Naive thymus-derived CD8-positive, alpha-beta T cell (primary cell): ENCODE measurements around the gene NCKAP5. TPM values are rescaled to one million over a fixed set of nuclear protein-coding genes. Genes with fewer than 3 reads are reported as not detected.

Experiments
- ATAC-seq, 2 donors: fragments of 150-1000 bp; cut with Tn5 transposase in 1 of 2; sonication (Bioruptor Pico), chemical (Tn5 transposase) in 1 of 2; 1 replicate in 1 of 2; 2 replicates in 1 of 2; pipeline ENCODE4 v1.10.0; 2021; ENCODE audit warnings: mild to moderate bottlenecking in 2 of 2, moderate library complexity in 2 of 2
- POLR2A ChIA-PET: fragments of 350-600 bp; sonication (Branson Sonifier 250); formaldehyde crosslinking; loops from one replicate; lab custom pipeline; 2021; ENCODE audit warnings: antibody characterized with exemption; lab: Charles Lee
- DNase-seq, 10 donors: peaks; one replicate each; pipeline versions ENCODE4 v3.0.0 to v3.0.0-alpha.2; 2020 to 2022
- H3K27ac Mint-ChIP-seq, 10 donors: one replicate each; pipeline ENCODE4 v1.8.0; 2020 to 2022; ENCODE audit warnings: mild to moderate bottlenecking in 10 of 10, mixed read lengths in 10 of 10, moderate library complexity in 4 of 10, inconsistent platforms in 1 of 10
- H3K27me3 Mint-ChIP-seq, 5 donors: one replicate each; pipeline ENCODE4 v1.8.0; 2021 to 2022; ENCODE audit warnings: mixed read lengths in 5 of 5
- H3K36me3 Mint-ChIP-seq, 3 donors: one replicate each; pipeline ENCODE4 v1.8.0; 2020 to 2022; ENCODE audit warnings: mixed read lengths in 3 of 3, mild to moderate bottlenecking in 2 of 3, inconsistent platforms in 1 of 3
- H3K4me1 Mint-ChIP-seq, 4 donors: one replicate each; pipeline ENCODE4 v1.8.0; 2021 to 2022; ENCODE audit warnings: mixed read lengths in 4 of 4
- H3K4me3 Mint-ChIP-seq, 10 donors: one replicate each; pipeline ENCODE4 v1.8.0; 2020 to 2022; ENCODE audit warnings: mild to moderate bottlenecking in 10 of 10, mixed read lengths in 10 of 10, moderate library complexity in 6 of 10, inconsistent platforms in 1 of 10
- H3K9me3 Mint-ChIP-seq, 9 donors: one replicate each; pipeline ENCODE4 v1.8.0; 2020 to 2022; ENCODE audit warnings: mixed read lengths in 9 of 9, mild to moderate bottlenecking in 3 of 9, inconsistent platforms in 1 of 9, moderate library complexity in 1 of 9
- polyA plus RNA-seq, 3 donors: library from polyadenylated mRNA; unstranded; fragments of 300-500 nt; fragmentation: Illumina TruSeq; gene quantifications; one replicate each; pipeline ENCODE4 v1.2.3, GENCODE V29; 2021
- total RNA-seq, 8 experiments: library from RNA in 2 of 8; stranded (reverse) in 2 of 8; gene quantifications; one replicate each; pipeline ENCODE4 v1.2.3 and lab custom pipeline; 2021 to 2026

The NCKAP5 gene
- total and polyA plus RNA-seq, 5 experiments from 2014 or later = not detected

GRCh38 chr2:133158024-133158423 lies 410.2 kb downstream of the NCKAP5 start:
- H3K4me3 Mint-ChIP-seq = no peak overlapping the region
- no peak for ATAC-seq
- no peaks in the 10 kb centered on the region for H3K36me3 Mint-ChIP-seq
- H3K4me1 Mint-ChIP-seq = no peaks in the 10 kb centered on the region
- H3K27me3 Mint-ChIP-seq = peaks cover 0 to 3% (median 2%) of the 10 kb centered on the region in 5 donors
- POLR2A ChIA-PET = no interaction called here
- H3K9me3 Mint-ChIP-seq = peaks cover 0 to 30% (median 0%) of the 10 kb centered on the region in 9 donors
- DNase-seq = no peak
- H3K27ac Mint-ChIP-seq = no peak overlapping the region

GRCh38 chr2:133157141-133157540 lies 411.1 kb downstream of the NCKAP5 start:
- DNase-seq = no peak
- peaks cover 0 to 30% (median 0%) of the 10 kb centered on the region in 9 donors for H3K9me3 Mint-ChIP-seq
- H3K27ac Mint-ChIP-seq = no peak overlapping the region
- peaks cover 0 to 3% (median 2%) of the 10 kb centered on the region in 5 donors for H3K27me3 Mint-ChIP-seq
- no peaks in the 10 kb centered on the region for H3K4me1 Mint-ChIP-seq
- H3K36me3 Mint-ChIP-seq = no peaks in the 10 kb centered on the region
- ATAC-seq = no peak
- H3K4me3 Mint-ChIP-seq = no peak overlapping the region
- POLR2A ChIA-PET = no interaction called here

- POLR2A ChIA-PET = no interaction called here
- Mint-ChIP-seq H3K27ac (no peak overlapping the region), H3K9me3 (peaks cover 0 to 47% (median 3%) of the 10 kb centered on the region in 9 donors), H3K4me1 (no peaks in the 10 kb centered on the region), H3K36me3 (no peaks in the 10 kb centered on the region), H3K27me3 (peaks cover 0 to 3% (median 1%) of the 10 kb centered on the region in 5 donors), H3K4me3 (no peak overlapping the region)
- no peak for ATAC-seq
- DNase-seq = no peak
These were observed 415.5 kb downstream of the NCKAP5 start for GRCh38 chr2:133152801-133153200.

- Mint-ChIP-seq H3K9me3 (peaks cover 0 to 34% (median 3%) of the 10 kb centered on the region in 9 donors), H3K4me3 (no peak overlapping the region), H3K27ac (no peak overlapping the region), H3K27me3 (peaks cover 0 to 4% (median 0%) of the 10 kb centered on the region in 5 donors), H3K36me3 (no peaks in the 10 kb centered on the region), H3K4me1 (no peaks in the 10 kb centered on the region)
- POLR2A ChIA-PET = no interaction called here
- ATAC-seq (no peak), DNase-seq (no peak)
These were observed 420.1 kb downstream of the NCKAP5 start for GRCh38 chr2:133148187-133148586.

GRCh38 chr2:133146893-133147292 lies 421.4 kb downstream of the NCKAP5 start:
- POLR2A ChIA-PET = no interaction called here
- H3K4me1 Mint-ChIP-seq = no peaks in the 10 kb centered on the region
- H3K36me3 Mint-ChIP-seq = no peaks in the 10 kb centered on the region

GRCh38 chr2:133143645-133144044 lies 424.6 kb downstream of the NCKAP5 start:
- no peak overlapping the region for H3K4me3 Mint-ChIP-seq
- H3K9me3 Mint-ChIP-seq = peaks cover 0 to 27% (median 0%) of the 10 kb centered on the region in 9 donors
- ATAC-seq (no peak), DNase-seq (no peak)
- H3K27me3 Mint-ChIP-seq = peaks cover 0 to 4% (median 0%) of the 10 kb centered on the region in 5 donors
- H3K4me1 Mint-ChIP-seq = no peaks in the 10 kb centered on the region
- POLR2A ChIA-PET = no interaction called here
- H3K36me3 Mint-ChIP-seq = no peaks in the 10 kb centered on the region
- no peak overlapping the region for H3K27ac Mint-ChIP-seq

More at GRCh38 chr2:133146893-133147292, 421.4 kb downstream of the NCKAP5 start:
- Mint-ChIP-seq H3K9me3 (peaks cover 0 to 34% (median 3%) of the 10 kb centered on the region in 9 donors), H3K4me3 (no peak overlapping the region), H3K27me3 (peaks cover 0 to 4% (median 0%) of the 10 kb centered on the region in 5 donors), H3K27ac (no peak overlapping the region)
- DNase-seq = no peak
- ATAC-seq = no peak

- H3K36me3 Mint-ChIP-seq = no peaks in the 10 kb centered on the region
- no peak overlapping the region for H3K4me3 Mint-ChIP-seq
- no peak for DNase-seq
- peaks cover 0 to 4% (median 0%) of the 10 kb centered on the region in 5 donors for H3K27me3 Mint-ChIP-seq
- no peaks in the 10 kb centered on the region for H3K4me1 Mint-ChIP-seq
- H3K27ac Mint-ChIP-seq = no peak overlapping the region
- H3K9me3 Mint-ChIP-seq = peaks cover 0 to 27% (median 0%) of the 10 kb centered on the region in 9 donors
- POLR2A ChIA-PET = no interaction called here
- no peak for ATAC-seq
These were observed 426.2 kb downstream of the NCKAP5 start for GRCh38 chr2:133142087-133142486.

- DNase-seq (no peak), ATAC-seq (no peak)
- Mint-ChIP-seq H3K27me3 (peaks cover 0 to 4% (median 0%) of the 10 kb centered on the region in 5 donors), H3K36me3 (no peaks in the 10 kb centered on the region), H3K4me1 (no peaks in the 10 kb centered on the region), H3K9me3 (peaks cover 0 to 27% (median 0%) of the 10 kb centered on the region in 9 donors), H3K27ac (no peak overlapping the region), H3K4me3 (no peak overlapping the region)
- POLR2A ChIA-PET = no interaction called here
These were observed 427.6 kb downstream of the NCKAP5 start for GRCh38 chr2:133140620-133141019.

GRCh38 chr2:133139847-133140533 lies 428.3 kb downstream of the NCKAP5 start:
- POLR2A ChIA-PET = no interaction called here
- DNase-seq (no peak), ATAC-seq (no peak)
- Mint-ChIP-seq H3K36me3 (no peaks in the 10 kb centered on the region), H3K27me3 (peaks cover 0 to 4% (median 0%) of the 10 kb centered on the region in 5 donors), H3K9me3 (peaks cover 0 to 31% (median under 1%) of the 10 kb centered on the region in 9 donors), H3K27ac (no peak overlapping the region), H3K4me1 (no peaks in the 10 kb centered on the region), H3K4me3 (no peak overlapping the region)

- no peak for ATAC-seq
- H3K27me3 Mint-ChIP-seq = peaks cover 0 to 3% (median 0%) of the 10 kb centered on the region in 5 donors
- no peak overlapping the region for H3K27ac Mint-ChIP-seq
- no peaks in the 10 kb centered on the region for H3K4me1 Mint-ChIP-seq
- H3K36me3 Mint-ChIP-seq = no peaks in the 10 kb centered on the region
- H3K9me3 Mint-ChIP-seq = peaks cover 0 to 22% (median 1%) of the 10 kb centered on the region in 9 donors
- no peak overlapping the region for H3K4me3 Mint-ChIP-seq
- POLR2A ChIA-PET = no interaction called here
- DNase-seq = no peak
These were observed 429.6 kb downstream of the NCKAP5 start for GRCh38 chr2:133138693-133139092.

- Mint-ChIP-seq H3K27me3 (peaks cover 0 to 3% (median 0%) of the 10 kb centered on the region in 5 donors), H3K9me3 (peaks cover 0 to 11% (median 2%) of the 10 kb centered on the region in 9 donors), H3K36me3 (no peaks in the 10 kb centered on the region), H3K4me3 (no peak overlapping the region), H3K27ac (no peak overlapping the region), H3K4me1 (no peaks in the 10 kb centered on the region)
- POLR2A ChIA-PET = no interaction called here
- ATAC-seq (no peak), DNase-seq (no peak)
These were observed 433.1 kb downstream of the NCKAP5 start for GRCh38 chr2:133135035-133135654.

- Mint-ChIP-seq H3K9me3 (peaks cover 0 to 9% (median 4%) of the 10 kb centered on the region in 9 donors), H3K36me3 (no peaks in the 10 kb centered on the region), H3K27ac (no peak overlapping the region), H3K4me3 (no peak overlapping the region), H3K4me1 (no peaks in the 10 kb centered on the region), H3K27me3 (peaks cover 0 to 7% (median 0%) of the 10 kb centered on the region in 5 donors)
- DNase-seq (no peak), ATAC-seq (no peak)
- POLR2A ChIA-PET = no interaction called here
These were observed 437.6 kb downstream of the NCKAP5 start for GRCh38 chr2:133130548-133131246.

GRCh38 chr2:133124446-133124845 lies 443.8 kb downstream of the NCKAP5 start:
- Mint-ChIP-seq H3K27me3 (peaks cover 0 to 4% (median 0%) of the 10 kb centered on the region in 5 donors), H3K4me3 (no peak overlapping the region), H3K4me1 (no peaks in the 10 kb centered on the region), H3K27ac (no peak overlapping the region), H3K36me3 (no peaks in the 10 kb centered on the region), H3K9me3 (peaks cover 0 to 6% (median 0%) of the 10 kb centered on the region in 9 donors)
- DNase-seq (no peak), ATAC-seq (no peak)
- POLR2A ChIA-PET = no interaction called here
